Hematopoietic multipotent progenitor cell treated with erythropoietin and hydrocortisone succinate and interleukin-3 and kit ligand, for 6 days (in vitro differentiated cells): ENCODE data around the gene POLD2.

Source experiments
- DNase-seq: peaks from one replicate; pipeline ENCODE4 v3.0.0-alpha.2; 2015

The POLD2 gene

GRCh38 chr7:44100458-44101302 is 22.7 kb downstream of the POLD2 start:
- no peak for DNase-seq

GRCh38 chr7:44099669-44100068 is 23.7 kb downstream of the POLD2 start:
- DNase-seq = no peak

GRCh38 chr7:44098092-44099068 is 25.0 kb downstream of the POLD2 start:
- DNase-seq = no peak

- peak; percentile 63 for DNase-seq
Measured at GRCh38 chr7:44097064-44097932, 26.1 kb downstream of the POLD2 start.

GRCh38 chr7:44096326-44096881 is 26.9 kb downstream of the POLD2 start:
- DNase-seq = no peak

- DNase-seq = no peak
Measured at GRCh38 chr7:44095781-44096180, 27.6 kb downstream of the POLD2 start.

GRCh38 chr7:44094883-44095592 is 28.3 kb downstream of the POLD2 start:
- no peak for DNase-seq

- no peak for DNase-seq
Measured at GRCh38 chr7:44094365-44094764, 29.0 kb downstream of the POLD2 start.

GRCh38 chr7:44093102-44093641 is 30.2 kb downstream of the POLD2 start:
- no peak for DNase-seq

- no peak for DNase-seq
Measured at GRCh38 chr7:44087911-44088838, 35.2 kb downstream of the POLD2 start.

- no peak for DNase-seq
Measured at GRCh38 chr7:44086627-44087026, 36.7 kb downstream of the POLD2 start.

GRCh38 chr7:44085546-44085945 is 37.8 kb downstream of the POLD2 start:
- DNase-seq = peak; percentile 30

GRCh38 chr7:44084701-44085100 is 38.6 kb downstream of the POLD2 start:
- DNase-seq = no peak

GRCh38 chr7:44083796-44084195 is 39.6 kb downstream of the POLD2 start:
- no peak for DNase-seq

GRCh38 chr7:44082541-44083207 is 40.7 kb downstream of the POLD2 start:
- peak; percentile 99 for DNase-seq

GRCh38 chr7:44081266-44081748 is 42.0 kb downstream of the POLD2 start:
- peak; percentile 95 for DNase-seq

- DNase-seq = no peak
Measured at GRCh38 chr7:44080686-44081265, 42.6 kb downstream of the POLD2 start.

- DNase-seq = no peak
Measured at GRCh38 chr7:44080118-44080517, 43.2 kb downstream of the POLD2 start.
